22Rv1 (cell line): ENCODE results near the gene DNAJC9.

Experiments used
- CTCF ChIP-seq: fragments of 450-650 bp; IDR thresholded peaks from 2 replicates; pipeline ENCODE4 v1.5.1; 2017; ENCODE audit warnings: mild to moderate bottlenecking
- ZFX ChIP-seq: fragments of 450-650 bp; IDR thresholded peaks from 2 replicates; pipeline ENCODE4 v1.6.1; 2017; ENCODE audit warnings: antibody characterized with exemption, borderline replicate concordance

- no peak for TF ChIP-seq CTCF
- no peak for TF ChIP-seq ZFX
Measured at GRCh38 chr10:73207883-73208282, 39.2 kb downstream of the DNAJC9 start.
